Endothelial cell of umbilical vein (primary cell): ENCODE data around the gene PLEKHA5. TPM values are rescaled to one million over a fixed set of nuclear protein-coding genes. Genes with fewer than 3 reads are reported as not detected.

Experiments
- BruUV-seq: library from RNA; stranded (reverse); fragments of 400-500 nt; replicated peaks from 2 replicates; lab custom pipeline; 2021; lab: Mats Ljungman, UMichigan
- CTCF ChIA-PET: fragments of 300-600, 350-600 bp; sonication (Branson Sonifier 250); formaldehyde crosslinking; loops from one replicate; lab custom pipeline; 2021; ENCODE audit warnings: antibody characterized with exemption, inconsistent platforms; lab: Charles Lee
- POLR2A ChIA-PET: fragments of 300-600, 350-600 bp; sonication (Branson Sonifier 250); formaldehyde crosslinking; loops from one replicate; lab custom pipeline; 2021; ENCODE audit warnings: antibody characterized with exemption, inconsistent platforms; lab: Charles Lee
- DNase-seq: peaks from one replicate; pipeline ENCODE4 v3.0.0-alpha.2; 2011; ENCODE audit warnings: low read depth, low spot score
- FAIRE-seq: peaks from 2 replicates; lab custom pipeline; 2011; peaks lifted over from hg19 to GRCh38; lab: Jason Lieb, UNC
- H2AFZ ChIP-seq: 2 replicates; pipeline ENCODE4 v1.6.0; 2012; ENCODE audit warnings: low read depth, low read length, control low read depth, inconsistent platforms
- H3K27ac ChIP-seq: 2 replicates; pipeline ENCODE4 v1.5.1; 2011; ENCODE audit warnings: low read depth, mild to moderate bottlenecking, control low read depth, low read length, moderate library complexity; ENCODE audit not compliant: insufficient read depth
- H3K27me3 ChIP-seq, 2 experiments: 2 replicates each; pipeline versions ENCODE4 v1.6.0 to v1.6.1; 2011; ENCODE audit warnings: low read length in 2 of 2, mixed read lengths in 1 of 2; ENCODE audit not compliant: control insufficient read depth in 2 of 2, insufficient read depth in 2 of 2
- H3K36me3 ChIP-seq, 2 experiments: 2 replicates in 1 of 2; 3 replicates in 1 of 2; pipeline ENCODE4 v1.5.1; 2011; ENCODE audit warnings: low read length in 2 of 2, mild to moderate bottlenecking in 1 of 2, moderate library complexity in 1 of 2; ENCODE audit not compliant: control insufficient read depth in 2 of 2, insufficient read depth in 2 of 2; ENCODE audit errors: extremely low read depth in 1 of 2
- H3K4me1 ChIP-seq: 3 replicates; pipeline ENCODE4 v1.5.1; 2011; ENCODE audit warnings: mild to moderate bottlenecking, low read length; ENCODE audit not compliant: control insufficient read depth, insufficient read depth; ENCODE audit errors: extremely low read depth
- H3K4me2 ChIP-seq: 2 replicates; pipeline ENCODE4 v1.6.1; 2011; ENCODE audit warnings: low read length, control low read depth, mixed read lengths; ENCODE audit not compliant: insufficient read depth
- H3K4me3 ChIP-seq, 3 experiments: fragments of 200-600 bp in 1 of 3; sonication (generic), shearing (Covaris generic) in 1 of 3; replicated peaks in 1 of 3; 2 replicates each; pipeline ENCODE4 v1.5.1; 2011 to 2016; ENCODE audit warnings: control low read depth in 3 of 3, low read length in 3 of 3, mild to moderate bottlenecking in 2 of 3, inconsistent platforms in 1 of 3, low read depth in 1 of 3, moderate library complexity in 1 of 3; ENCODE audit not compliant: insufficient read depth in 1 of 3
- H3K79me2 ChIP-seq: 2 replicates; pipeline ENCODE4 v1.6.0; 2012; ENCODE audit warnings: low read length, inconsistent platforms; ENCODE audit not compliant: control insufficient read depth, insufficient read depth
- H3K9ac ChIP-seq: replicated peaks from 2 replicates; pipeline ENCODE3; 2011; ENCODE audit warnings: low read length, control low read depth; ENCODE audit not compliant: insufficient read depth; ENCODE audit errors: extremely low read depth
- H3K9me1 ChIP-seq: replicated peaks from 3 replicates; pipeline ENCODE4 v1.6.0; 2011; ENCODE audit warnings: mild to moderate bottlenecking, low read length; ENCODE audit not compliant: control insufficient read depth, insufficient read depth; ENCODE audit errors: extremely low read depth
- H3K9me3 ChIP-seq: replicated peaks from 2 replicates; pipeline ENCODE4 v1.5.1; 2012; ENCODE audit warnings: low read length, inconsistent platforms; ENCODE audit not compliant: control insufficient read depth, insufficient read depth
- H4K20me1 ChIP-seq: replicated peaks from 2 replicates; pipeline ENCODE3; 2011; ENCODE audit warnings: mild to moderate bottlenecking, low read length; ENCODE audit not compliant: control insufficient read depth, insufficient read depth; ENCODE audit errors: extremely low read depth
- EZH2 ChIP-seq: IDR thresholded peaks from 2 replicates; pipeline ENCODE4 v1.6.1; 2012; ENCODE audit warnings: borderline replicate concordance, low read depth, mild to moderate bottlenecking, moderate library complexity, low read length, inconsistent platforms; ENCODE audit not compliant: severe bottlenecking
- FOS ChIP-seq: IDR thresholded peaks from 2 replicates; pipeline ENCODE4 v1.6.1; 2011; ENCODE audit warnings: mild to moderate bottlenecking, low read length, moderate library complexity, borderline replicate concordance; ENCODE audit not compliant: insufficient read depth
- GATA2 ChIP-seq: IDR thresholded peaks from 2 replicates; pipeline ENCODE4 v1.7.0; 2011; ENCODE audit warnings: low read depth, mild to moderate bottlenecking, moderate library complexity, mixed read lengths, low read length; ENCODE audit not compliant: insufficient read length, insufficient read depth
- JUN ChIP-seq: IDR thresholded peaks from 2 replicates; pipeline ENCODE4 v1.6.1; 2011; ENCODE audit warnings: borderline replicate concordance, low read depth; ENCODE audit not compliant: insufficient read length, insufficient read depth
- MAX ChIP-seq: IDR thresholded peaks from 2 replicates; pipeline ENCODE4 v1.6.1; 2011; ENCODE audit not compliant: insufficient read depth, insufficient read length
- MYC ChIP-seq: IDR thresholded peaks from one replicate; pipeline ENCODE4 v1.6.1; 2011; ENCODE audit warnings: mild to moderate bottlenecking, low read depth, low read length
- POLR2A ChIP-seq: IDR thresholded peaks from 2 replicates; pipeline ENCODE4 v1.6.1; 2012; ENCODE audit warnings: low read depth, mild to moderate bottlenecking, control low read depth, low read length
- POLR2AphosphoS5 ChIP-seq: IDR thresholded peaks from 2 replicates; pipeline ENCODE4 v1.6.1; 2012; ENCODE audit warnings: low read depth, mild to moderate bottlenecking, control low read depth, low read length, moderate library complexity; ENCODE audit not compliant: insufficient read depth
- dilution Hi-C: fragments of 300-500 bp; cut with MboI; formaldehyde crosslinking; loops from one replicate; pipeline ENCODE4 v1.15.0; 2019; ENCODE audit warnings: low sequenced_read_pairs; ENCODE audit not compliant: extremely low pct_ligation_motif_present
- intact Hi-C: fragments of 100-400 bp; cut with micrococcal nuclease; formaldehyde crosslinking; loops from one replicate; pipeline ENCODE4 v1.10.0; 2022
- polyA plus RNA-seq, 4 experiments: library from polyadenylated mRNA; depleted of rRNA in 3 of 4; stranded (reverse) in 3 of 4; unstranded in 1 of 4; fragments of >200 nt; gene quantifications; 2 replicates each; pipeline versions ENCODE4 v1.2.1 to v1.2.3, GENCODE V29; 2011 to 2012; ENCODE audit warnings: missing spikeins in 1 of 4
- total RNA-seq: library from RNA; stranded (reverse); gene quantifications from 2 replicates; pipeline ENCODE4 v1.2.3, GENCODE V29; 2021
- TF ChIP-seq, protein P1 (sequence below), 2 donors: IDR thresholded peaks; 1 replicate in 1 of 2; 2 replicates in 1 of 2; pipeline ENCODE4 v1.5.1; 2011; ENCODE audit warnings: low read length in 2 of 2, mild to moderate bottlenecking in 2 of 2, moderate library complexity in 2 of 2, control low read depth in 1 of 2, inconsistent platforms in 1 of 2, low read depth in 1 of 2; ENCODE audit not compliant: insufficient read depth in 1 of 2; ENCODE audit errors: extremely low read depth in 1 of 2

The PLEKHA5 gene
- total and polyA plus RNA-seq, 2 donors (not counting 3 experiments of a cell fraction or from before 2014, with no cell fraction given) = 2.5 to 12.7 TPM

- Histone ChIP-seq H3K4me1 (no peaks in the 10 kb centered on the region), H3K4me3 (no peak overlapping the region), H3K9me1 (no peaks in the 10 kb centered on the region), H2AFZ (no peak overlapping the region), H3K79me2 (no peaks in the 10 kb centered on the region), H3K4me2 (no peak overlapping the region), H3K27me3 (no peaks in the 10 kb centered on the region), H3K36me3 (no peaks in the 10 kb centered on the region), H3K9me3 (no peaks in the 10 kb centered on the region), H3K9ac (no peak overlapping the region), H4K20me1 (no peaks in the 10 kb centered on the region), H3K27ac (no peak overlapping the region)
- dilution Hi-C loops = no loop called here
- ChIA-PET CTCF (no interaction called here), POLR2A (no interaction called here)
- no peak for TF ChIP-seq EZH2
- TF ChIP-seq, protein P1, sequence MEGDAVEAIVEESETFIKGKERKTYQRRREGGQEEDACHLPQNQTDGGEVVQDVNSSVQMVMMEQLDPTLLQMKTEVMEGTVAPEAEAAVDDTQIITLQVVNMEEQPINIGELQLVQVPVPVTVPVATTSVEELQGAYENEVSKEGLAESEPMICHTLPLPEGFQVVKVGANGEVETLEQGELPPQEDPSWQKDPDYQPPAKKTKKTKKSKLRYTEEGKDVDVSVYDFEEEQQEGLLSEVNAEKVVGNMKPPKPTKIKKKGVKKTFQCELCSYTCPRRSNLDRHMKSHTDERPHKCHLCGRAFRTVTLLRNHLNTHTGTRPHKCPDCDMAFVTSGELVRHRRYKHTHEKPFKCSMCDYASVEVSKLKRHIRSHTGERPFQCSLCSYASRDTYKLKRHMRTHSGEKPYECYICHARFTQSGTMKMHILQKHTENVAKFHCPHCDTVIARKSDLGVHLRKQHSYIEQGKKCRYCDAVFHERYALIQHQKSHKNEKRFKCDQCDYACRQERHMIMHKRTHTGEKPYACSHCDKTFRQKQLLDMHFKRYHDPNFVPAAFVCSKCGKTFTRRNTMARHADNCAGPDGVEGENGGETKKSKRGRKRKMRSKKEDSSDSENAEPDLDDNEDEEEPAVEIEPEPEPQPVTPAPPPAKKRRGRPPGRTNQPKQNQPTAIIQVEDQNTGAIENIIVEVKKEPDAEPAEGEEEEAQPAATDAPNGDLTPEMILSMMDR (IDR thresholded peaks at IDR 0.05; ENCODE audit: extremely low read depth in 1 of 2, insufficient read depth in 1 of 2, low read depth in 1 of 2, low read length in 2 of 2) = no peak
- no peak for TF ChIP-seq MAX
- no peak for TF ChIP-seq FOS
- TF ChIP-seq GATA2 = no peak
- TF ChIP-seq POLR2A = no peak
- no peak for TF ChIP-seq MYC
- TF ChIP-seq POLR2AphosphoS5 = no peak
- no peak for TF ChIP-seq JUN
- intact Hi-C loops = no loop called here
- DNase-seq (no peak), FAIRE-seq (no peak)
- BruUV-seq = no TSS peak
These were observed 72.1 kb downstream of the PLEKHA5 start for GRCh38 chr12:19201661-19202060.
